Fibroblast of mammary gland (primary cell): ENCODE data around the gene ADAMTS3.
A peak's percentile ranks its signal among the peaks of the same experiment; 100 is the strongest.

Experiments
- DNase-seq: peaks from one replicate; pipeline ENCODE4 v3.0.0-alpha.2; 2010; ENCODE audit warnings: low read depth
- H3K4me3 ChIP-seq: 2 replicates; pipeline ENCODE4 v1.5.1; 2011; ENCODE audit warnings: low read depth, mild to moderate bottlenecking, low read length, moderate library complexity; ENCODE audit not compliant: control insufficient read depth
- CTCF ChIP-seq: conservative IDR thresholded peaks from 2 replicates; pipeline ENCODE4 v1.5.1; 2011; ENCODE audit warnings: low read depth, low read length, inconsistent platforms; ENCODE audit not compliant: control insufficient read depth, insufficient read depth

ADAMTS3 gene

GRCh38 chr4:72344418-72344817 is 224.6 kb downstream of the ADAMTS3 start:
- no peak for TF ChIP-seq CTCF
- no peak overlapping the region for H3K4me3 ChIP-seq
- no peak for DNase-seq

GRCh38 chr4:72341432-72341820 is 227.6 kb downstream of the ADAMTS3 start:
- TF ChIP-seq CTCF: no peak
- DNase-seq: no peak
- no peak overlapping the region for H3K4me3 ChIP-seq

- peak; percentile 30 for DNase-seq
- H3K4me3 ChIP-seq: no peak overlapping the region
- peak; percentile 5 for TF ChIP-seq CTCF
Measured at GRCh38 chr4:72340803-72341431, 228.1 kb downstream of the ADAMTS3 start.

GRCh38 chr4:72338060-72338459 is 231.0 kb downstream of the ADAMTS3 start:
- no peak for DNase-seq
- H3K4me3 ChIP-seq: no peak overlapping the region
- no peak for TF ChIP-seq CTCF

- no peak for TF ChIP-seq CTCF
Measured at GRCh38 chr4:72330381-72330780, 238.6 kb downstream of the ADAMTS3 start.

GRCh38 chr4:72326692-72327632 is 242.1 kb downstream of the ADAMTS3 start:
- TF ChIP-seq CTCF: peak; percentile 64
- peak; percentile 57 for DNase-seq
- H3K4me3 ChIP-seq: no peak overlapping the region

More at GRCh38 chr4:72330381-72330780, 238.6 kb downstream of the ADAMTS3 start:
- no peak for DNase-seq
- H3K4me3 ChIP-seq: no peak overlapping the region
